Measurements from ENCODE around the gene RPL13.
"Not testable (repeated sequence)": the region's sequence is repeated elsewhere in the genome, so short reads cannot be mapped to it uniquely, and the experiment has no call there.

RPL13 gene

GRCh38 chr16:89563639-89564392, 3.3 kb downstream of the RPL13 start:
- no peak for FAIRE-seq

GRCh38 chr16:89564476-89565255, 4.2 kb downstream of the RPL13 start:
- no peak for FAIRE-seq

GRCh38 chr16:89565256-89565505, 4.7 kb downstream of the RPL13 start:
- no peak for FAIRE-seq

- no peak for FAIRE-seq
These were observed 5.3 kb downstream of the RPL13 start for GRCh38 chr16:89565506-89566372.

GRCh38 chr16:89567656-89568594, 7.4 kb downstream of the RPL13 start:
- FAIRE-seq: no peak

GRCh38 chr16:89569506-89570341, 9.2 kb downstream of the RPL13 start:
- FAIRE-seq: no peak

- no peak for FAIRE-seq
These were observed 10.0 kb downstream of the RPL13 start for GRCh38 chr16:89570342-89570923.

GRCh38 chr16:89570983-89571598, 10.6 kb downstream of the RPL13 start:
- not testable (repeated sequence) for FAIRE-seq

- FAIRE-seq: no peak
These were observed 11.2 kb downstream of the RPL13 start for GRCh38 chr16:89571636-89572035.

- FAIRE-seq: no peak
These were observed 11.6 kb downstream of the RPL13 start for GRCh38 chr16:89572073-89572484.

- FAIRE-seq: no peak
These were observed 12.2 kb downstream of the RPL13 start for GRCh38 chr16:89572485-89573205.

- FAIRE-seq: no peak
These were observed 13.6 kb downstream of the RPL13 start for GRCh38 chr16:89573826-89574680.

- no peak for FAIRE-seq
These were observed 14.3 kb downstream of the RPL13 start for GRCh38 chr16:89574681-89575246.

- FAIRE-seq: no peak
These were observed 15.0 kb downstream of the RPL13 start, which contains the start of gene CPNE7 for GRCh38 chr16:89575247-89576152. TSS of gene CPNE7 (plus strand) at chr16:89575758. CDS start at chr16:89575898, 140 bp downstream.

GRCh38 chr16:89576153-89577054, 15.9 kb downstream of the RPL13 start:
- FAIRE-seq: no peak

Measured in islet of Langerhans (tissue), 1 donor.